GM21390 (cell line): ENCODE data around the gene ERI3.

Experiments used
- ATAC-seq: cut with Tn5 transposase; IDR thresholded peaks from one replicate; pipeline ENCODE4 v1.9.1; 2021; ENCODE audit not compliant: unreplicated experiment

Gene ERI3

DNA sequence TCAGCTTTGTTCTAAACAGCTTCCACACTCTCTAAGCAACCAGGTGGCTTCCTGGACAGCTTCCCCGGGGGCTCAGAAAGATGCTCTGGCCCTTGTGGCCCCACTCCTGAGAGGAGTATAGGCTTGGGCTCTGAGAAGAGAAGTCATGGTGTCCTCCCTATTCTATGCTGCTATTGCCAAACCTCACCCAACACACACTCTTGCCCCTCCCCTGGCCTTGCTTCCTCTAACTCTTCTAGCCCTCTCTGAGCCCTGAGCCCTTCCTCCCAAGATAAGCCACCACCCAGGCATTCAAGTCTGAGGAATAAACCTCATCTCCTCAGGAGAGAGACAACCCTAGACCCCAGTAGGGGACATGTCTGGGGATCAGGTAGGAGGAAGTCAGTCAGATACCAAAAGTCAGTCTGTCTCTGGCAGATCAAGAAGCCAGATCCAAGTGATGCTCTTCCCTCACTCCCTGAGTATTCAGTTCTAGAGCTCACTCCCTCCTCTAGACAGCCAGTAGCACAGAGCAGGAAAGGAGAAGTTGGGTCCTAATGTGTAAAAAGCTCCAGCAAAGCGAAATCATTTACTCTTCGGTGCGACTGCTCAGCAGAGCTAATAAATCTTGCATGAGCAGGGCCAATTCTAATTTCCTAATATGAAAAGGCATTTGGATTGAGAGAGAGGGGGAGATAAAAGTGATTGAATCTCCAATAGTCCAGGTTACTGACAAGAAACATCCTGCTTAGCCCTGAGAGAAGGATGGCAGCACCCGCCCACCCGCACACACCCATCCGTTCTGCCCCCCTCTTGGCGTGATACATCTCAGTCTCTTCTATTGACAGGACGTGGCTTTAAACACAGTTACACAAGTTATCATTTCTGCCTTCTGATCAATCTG, 91.2 kb downstream of the ERI3 start:
- ATAC-seq = no peak

DNA sequence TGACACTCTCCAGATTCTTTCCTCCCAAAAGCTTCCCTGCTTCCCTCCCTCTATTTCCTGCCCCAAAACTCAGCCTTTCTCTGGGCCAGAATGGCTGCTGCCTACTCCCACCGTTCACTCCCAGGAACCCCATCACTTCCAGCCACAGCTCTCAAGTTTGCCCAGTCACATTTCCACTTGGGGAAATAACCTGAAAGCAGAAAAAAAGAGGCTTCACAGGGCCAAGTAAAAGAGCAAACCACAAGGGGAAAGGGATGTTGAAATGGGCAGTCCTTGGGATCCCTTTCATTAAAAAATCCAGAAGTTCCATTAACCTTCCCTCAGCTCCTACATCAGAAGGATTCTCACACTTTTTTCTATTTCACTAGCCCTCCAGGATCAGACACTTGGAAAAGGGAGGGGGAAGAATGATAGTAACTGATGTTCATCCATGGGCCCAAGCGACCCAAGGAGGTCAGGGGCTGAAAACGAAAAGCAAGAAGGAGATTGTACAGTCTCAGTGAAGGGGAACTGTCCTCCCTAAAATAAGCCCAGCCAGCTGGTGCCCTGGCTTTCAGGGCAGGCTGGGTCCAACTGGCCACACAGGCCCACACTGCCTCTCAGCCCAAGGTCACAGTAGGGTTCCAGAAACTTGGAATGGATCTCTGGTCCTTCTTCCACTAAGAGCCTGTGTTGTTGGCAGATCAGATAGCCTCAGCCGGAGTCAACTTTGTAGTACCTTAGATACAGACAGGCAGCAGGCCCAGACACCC, 92.1 kb downstream of the ERI3 start:
- no peak for ATAC-seq

DNA sequence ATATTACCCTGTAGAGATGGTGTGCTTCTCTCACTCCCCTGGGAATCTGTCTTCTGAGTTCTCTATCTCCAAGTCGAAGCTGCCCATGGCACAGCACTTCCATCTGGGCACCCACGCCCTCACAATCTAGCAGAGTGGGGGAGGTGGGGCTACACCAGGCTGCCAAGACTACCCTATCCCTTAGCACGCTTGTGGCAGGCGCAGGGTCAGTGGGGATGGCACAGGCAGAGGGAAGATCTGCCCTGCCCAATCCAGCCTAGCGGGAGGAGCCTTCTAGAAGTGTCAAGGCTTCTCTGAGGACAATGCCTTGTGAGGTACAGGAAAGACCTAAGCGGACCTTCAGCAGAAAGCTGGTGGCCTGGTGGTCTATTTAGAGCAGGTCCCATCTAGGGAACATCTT, 92.6 kb downstream of the ERI3 start:
- ATAC-seq = no peak

DNA sequence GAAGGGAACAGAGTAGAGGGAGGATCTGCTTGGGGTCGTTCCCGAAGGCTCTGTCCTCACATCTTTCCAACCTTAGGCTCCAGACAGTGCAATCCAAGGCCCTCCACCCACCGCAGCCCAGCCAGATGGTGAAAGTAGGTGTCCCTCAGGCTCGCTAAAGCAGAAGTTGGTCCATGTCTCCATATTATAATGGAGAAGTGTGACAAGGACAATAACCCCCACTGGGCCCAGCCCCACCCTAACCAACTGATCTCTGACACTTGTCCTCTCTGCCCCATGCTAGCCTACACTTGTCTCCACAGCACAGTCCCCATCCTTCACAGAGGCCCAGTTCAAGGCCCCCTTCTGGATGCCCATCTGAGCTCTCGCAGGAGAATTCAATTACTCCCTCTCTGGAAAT, 93.1 kb downstream of the ERI3 start:
- no peak for ATAC-seq

DNA sequence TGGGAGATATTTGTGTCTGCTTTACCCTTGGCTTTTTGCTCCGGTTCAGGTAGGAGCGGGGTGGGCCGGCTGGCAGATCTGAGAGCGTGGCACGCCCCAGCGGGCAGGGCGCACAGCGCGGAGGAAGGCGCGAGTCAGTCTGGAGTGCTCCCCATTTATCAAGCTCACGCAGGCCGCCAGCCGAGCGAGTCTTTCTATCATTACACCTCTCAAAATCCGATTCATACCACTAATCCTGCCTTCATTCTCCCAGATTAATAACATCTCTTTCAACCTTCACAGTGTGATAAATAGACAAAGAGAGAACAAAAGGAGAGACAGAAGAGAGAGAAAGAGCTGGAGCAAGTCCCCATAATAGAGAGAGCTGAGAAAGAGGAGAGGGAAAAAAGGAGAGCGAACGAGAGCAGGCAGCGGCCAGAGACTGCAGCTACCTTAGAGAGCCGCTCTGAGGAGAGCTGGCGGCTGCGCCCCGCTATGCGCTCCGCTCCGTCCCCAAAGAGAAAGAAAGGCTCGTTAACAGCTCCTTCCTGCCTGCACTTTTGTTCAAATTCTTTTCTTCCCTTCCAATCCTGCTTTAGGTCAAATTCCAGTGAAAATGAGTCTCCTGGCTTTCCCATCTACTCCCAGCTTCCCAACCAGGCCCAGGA, 93.8 kb downstream of the ERI3 start:
- ATAC-seq = no peak

DNA sequence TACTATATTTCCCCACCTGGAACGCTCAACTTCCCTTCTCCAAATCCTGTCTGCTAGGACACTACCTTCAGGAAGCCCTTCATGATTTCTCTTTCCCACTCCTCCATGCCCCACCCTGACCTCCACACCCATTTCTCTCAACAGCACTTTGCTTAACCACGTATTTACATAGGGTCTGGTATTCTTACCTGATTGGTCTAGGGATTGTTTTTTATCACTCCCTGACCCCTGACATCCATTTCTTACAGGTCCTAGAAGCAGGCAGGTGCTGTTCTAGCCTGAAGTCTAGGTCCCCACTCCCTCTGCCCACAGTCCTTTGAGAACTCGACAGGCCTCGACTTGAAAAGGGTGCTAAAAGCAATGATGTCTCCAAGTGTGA, 94.3 kb downstream of the ERI3 start:
- ATAC-seq = no peak

DNA sequence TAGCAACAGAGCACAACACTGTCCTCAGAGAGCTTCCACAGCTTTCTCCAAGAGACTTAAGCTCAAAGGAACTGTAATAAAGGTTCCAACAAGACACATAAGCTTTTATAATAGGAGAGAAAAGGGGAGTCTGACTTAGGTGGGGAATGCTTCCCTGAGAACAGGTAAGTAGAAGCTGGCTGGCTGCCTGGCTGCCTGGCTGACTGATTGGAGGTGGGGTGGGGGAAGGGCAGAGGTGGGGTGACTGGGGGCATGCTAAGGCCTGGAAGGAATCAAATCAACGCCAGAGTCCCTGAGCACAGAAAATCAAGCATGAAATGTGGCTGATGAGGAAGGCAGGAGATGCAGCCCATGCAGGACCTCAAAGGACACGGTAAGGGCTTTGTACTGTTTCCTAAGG, 96.0 kb downstream of the ERI3 start:
- ATAC-seq = no peak

DNA sequence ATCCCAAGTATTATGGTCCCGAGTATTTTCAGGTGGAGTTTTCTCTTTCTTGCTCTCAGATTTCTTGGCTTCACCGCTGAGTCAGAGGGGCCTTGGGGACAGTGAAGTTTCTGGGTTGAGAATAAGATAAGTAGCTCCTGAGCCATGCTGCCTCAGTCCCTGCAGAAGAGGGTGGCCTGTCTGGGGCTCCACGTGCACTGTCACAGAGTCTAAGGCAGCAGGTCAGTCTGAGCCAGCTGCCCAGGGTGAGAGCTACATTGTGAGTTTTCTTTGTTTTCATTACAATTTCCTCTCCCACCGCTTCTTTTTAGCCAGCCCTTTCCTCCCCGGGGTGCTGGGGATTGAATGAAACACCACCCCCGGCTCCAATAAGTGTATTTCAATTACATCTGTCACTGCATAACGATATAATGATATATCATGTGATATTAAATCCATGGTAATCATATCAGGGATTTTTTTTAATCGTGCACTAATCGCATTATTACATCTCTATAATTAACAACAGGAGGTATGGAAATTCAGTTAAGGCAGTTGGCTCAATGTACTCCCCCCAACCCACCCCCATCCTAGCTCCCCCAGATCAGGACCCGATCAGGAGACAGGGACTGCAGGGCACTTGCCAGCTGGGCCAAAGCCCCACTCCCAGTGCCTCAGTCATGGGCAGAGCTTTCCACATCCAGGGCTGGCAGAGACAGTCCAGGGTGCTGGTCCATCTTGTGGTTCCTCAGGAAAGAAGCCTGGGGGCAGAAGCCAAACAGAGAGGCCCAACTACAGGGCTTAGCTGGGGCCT, 98.1 kb downstream of the ERI3 start:
- no peak for ATAC-seq

DNA sequence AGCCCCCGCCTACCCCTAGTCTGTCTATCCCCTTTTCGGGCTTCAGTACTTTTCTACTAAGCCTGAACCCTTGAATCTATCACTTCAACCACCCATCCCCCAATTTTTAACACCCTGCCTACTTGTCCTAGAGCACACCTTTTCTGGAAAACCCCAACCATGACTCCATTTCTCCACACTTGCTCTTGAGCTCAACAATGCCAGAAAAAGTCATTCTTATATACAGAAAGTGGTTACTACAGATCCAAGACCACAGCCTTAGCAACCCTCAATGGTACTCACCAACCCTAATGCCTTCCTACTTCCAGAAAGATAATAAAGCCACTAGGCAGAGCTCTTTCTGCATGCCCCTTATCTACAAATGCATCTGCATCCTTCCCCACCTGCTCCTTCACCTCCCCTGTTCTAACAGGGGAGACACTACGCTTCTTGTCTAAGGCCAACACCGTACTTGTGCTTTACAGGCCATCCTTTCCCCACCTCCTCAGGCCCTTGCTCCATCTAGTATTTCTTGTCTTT, 100.6 kb downstream of the ERI3 start:
- ATAC-seq = no peak

DNA sequence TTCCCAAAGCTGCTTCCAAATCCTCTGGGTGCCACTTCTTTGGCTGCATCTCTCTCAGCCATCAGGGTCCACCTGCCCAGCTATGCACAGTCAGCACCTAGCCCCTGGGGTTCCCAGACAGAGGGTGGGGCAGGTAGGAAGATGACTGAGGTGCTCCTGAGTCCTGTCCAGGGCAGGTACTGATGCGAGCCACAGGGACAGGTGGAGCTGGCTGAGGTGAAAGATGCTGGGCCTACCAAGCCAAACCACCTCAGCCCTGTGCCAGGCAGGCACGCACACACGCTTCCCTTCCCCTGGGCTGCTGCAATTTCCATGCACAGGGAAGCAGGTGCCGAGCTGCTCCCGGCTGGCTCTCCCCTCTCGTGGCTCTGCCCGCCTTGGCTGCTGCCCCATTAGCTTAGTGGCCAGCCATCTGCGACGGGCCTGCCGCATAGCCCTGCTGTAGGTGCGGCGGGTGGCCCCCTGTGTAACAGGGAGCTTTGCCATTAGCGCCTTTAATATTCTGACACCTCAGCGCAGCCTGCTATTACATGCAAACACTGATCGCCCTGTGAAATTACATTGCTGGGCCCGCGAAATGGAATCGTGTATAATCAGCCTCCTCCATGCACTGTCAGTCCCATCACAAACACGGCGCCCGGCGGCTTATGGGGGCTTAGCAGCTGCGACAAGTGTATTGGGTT, 102.9 kb downstream of the ERI3 start:
- no peak for ATAC-seq

DNA sequence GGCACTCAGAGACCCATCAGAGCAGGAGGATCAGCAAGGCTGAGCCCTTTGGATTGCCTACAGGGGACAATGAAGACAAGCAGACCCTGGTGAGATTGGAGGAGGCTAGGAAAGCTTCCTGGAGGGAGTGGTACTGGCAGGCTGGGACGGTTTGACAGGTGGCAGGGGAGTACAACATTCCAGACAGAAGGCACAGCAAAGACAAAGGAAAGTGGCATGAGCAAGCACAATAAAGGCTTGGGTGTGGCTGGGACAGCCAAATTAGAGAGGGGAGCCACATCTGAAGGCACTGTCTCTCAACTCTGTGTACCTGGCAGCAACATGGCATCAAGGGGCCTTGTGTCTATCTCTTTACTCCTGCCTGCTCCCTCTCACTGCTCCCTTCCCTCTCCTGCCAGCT, 103.6 kb downstream of the ERI3 start:
- no peak for ATAC-seq

DNA sequence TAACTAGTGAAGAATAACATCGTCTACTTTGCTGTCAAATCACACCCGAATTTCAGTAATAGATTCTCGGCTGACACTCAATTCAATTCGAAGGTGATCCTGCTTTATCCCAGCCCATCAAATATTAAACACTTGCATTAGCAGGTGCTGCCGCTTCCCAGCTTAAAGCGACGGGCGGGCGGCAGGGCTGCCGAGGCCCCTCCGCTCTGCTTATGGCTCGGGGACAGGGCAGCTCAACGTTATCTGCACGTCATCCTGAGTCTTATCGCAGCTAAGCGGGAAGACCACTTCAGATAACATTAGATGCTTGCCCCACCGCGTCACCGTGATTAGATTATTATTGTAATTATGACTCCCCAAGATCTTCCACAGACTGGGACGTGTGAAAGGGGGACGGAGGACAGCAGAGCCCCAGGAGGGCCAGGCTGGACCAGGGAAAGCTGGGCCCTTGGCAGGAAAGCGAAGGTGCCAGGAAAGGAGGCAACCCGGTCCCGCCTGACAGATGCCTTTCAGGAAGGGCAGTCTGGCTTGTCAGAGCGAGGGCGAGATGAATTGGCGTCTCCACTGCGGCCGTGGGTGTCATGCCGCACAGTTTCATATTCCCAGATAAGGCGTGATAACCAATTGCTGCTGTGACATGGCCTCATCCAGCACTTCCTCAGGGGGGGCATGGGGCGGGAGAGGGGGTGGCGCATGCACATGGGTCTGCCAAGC, 104.8 kb downstream of the ERI3 start:
- no peak for ATAC-seq

DNA sequence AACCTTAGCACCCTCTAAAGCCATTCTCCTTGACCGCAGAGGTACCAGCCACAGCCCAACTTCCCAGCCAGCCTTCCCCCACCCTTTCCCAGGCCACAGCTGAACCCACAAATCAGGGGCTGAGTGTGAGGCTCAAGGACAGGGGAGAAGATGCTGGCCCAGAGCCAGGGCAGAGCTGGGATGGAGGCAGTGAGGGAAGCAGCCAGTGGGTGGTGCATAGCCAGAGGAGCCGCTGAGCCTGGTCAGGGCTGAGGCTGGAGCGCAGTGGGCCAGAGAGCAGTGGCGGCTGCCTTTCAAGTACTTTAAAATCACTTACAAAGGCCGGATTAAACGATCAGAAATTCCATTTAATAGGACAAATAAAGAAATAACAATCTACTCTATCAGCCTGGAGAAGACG, 105.5 kb downstream of the ERI3 start:
- no peak for ATAC-seq

DNA sequence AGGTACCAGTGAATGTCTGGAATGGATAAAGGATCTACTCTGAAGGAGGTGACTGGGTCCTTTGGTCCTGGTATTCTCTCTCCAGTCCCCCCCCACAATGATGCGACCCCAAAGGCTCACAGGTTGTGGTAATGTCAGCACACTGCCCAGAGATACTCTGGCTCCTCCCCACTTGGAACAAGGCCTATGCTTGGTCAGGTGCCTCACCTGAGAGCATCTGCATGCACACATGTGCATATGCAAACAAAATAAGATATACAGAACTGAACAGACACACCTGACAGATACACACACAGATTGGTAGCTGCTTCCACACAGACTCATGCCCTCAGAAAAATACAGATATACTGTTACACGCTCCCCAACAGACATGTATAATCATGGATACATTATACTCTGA, 108.3 kb downstream of the ERI3 start:
- no peak for ATAC-seq

DNA sequence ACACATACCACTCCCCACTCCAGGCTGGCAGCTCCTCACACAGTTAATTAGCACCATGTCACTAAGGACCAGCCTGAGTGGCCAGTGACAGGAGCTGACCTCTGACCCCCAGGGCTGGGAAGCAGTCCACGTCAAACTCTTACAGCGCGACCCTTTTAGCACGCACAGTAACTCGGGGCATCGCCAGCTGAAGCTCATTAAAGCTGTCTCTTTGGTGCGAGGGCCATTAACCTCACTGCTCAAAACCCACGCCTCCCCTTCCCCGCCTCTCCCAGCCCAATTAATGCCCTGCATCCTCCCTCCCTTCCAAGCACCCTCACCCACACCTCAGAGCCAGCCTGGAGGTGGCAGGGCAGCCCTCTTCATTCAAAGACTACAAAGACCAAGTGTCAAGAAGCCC, 110.1 kb downstream of the ERI3 start:
- no peak for ATAC-seq

DNA sequence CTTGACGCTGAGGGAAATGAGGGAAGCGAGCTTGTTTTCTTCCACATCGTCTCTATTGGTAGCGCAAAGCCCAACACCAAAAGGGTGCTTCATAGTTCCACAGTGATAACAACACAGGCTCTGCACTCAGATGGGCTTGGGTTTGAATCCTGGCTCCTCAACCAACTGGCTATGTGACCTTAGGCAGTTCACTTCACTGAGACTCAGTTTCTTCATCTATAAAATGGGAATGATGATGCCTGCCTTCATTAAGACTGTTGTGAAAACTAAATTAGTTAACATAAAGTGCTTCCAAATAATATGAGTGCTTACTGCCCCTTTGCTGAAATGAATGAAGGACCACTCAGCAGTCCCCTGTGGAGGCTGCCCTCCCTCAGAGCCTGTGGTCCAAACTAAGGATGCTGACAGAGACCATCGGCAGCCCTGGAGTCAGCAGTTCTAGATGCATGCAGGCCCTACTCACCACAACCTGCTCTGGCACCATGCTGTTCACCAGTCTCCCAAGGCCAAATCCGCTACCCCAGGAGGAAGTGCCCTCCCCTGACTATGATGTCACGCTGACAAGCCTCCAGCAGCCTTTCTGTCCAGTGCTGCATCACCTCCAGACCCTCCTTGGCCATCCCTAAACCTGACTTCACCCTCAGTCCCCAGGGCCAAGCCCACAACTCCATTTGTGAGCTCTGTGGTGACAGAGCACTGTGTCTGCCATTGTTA, 111.1 kb downstream of the ERI3 start:
- no peak for ATAC-seq

DNA sequence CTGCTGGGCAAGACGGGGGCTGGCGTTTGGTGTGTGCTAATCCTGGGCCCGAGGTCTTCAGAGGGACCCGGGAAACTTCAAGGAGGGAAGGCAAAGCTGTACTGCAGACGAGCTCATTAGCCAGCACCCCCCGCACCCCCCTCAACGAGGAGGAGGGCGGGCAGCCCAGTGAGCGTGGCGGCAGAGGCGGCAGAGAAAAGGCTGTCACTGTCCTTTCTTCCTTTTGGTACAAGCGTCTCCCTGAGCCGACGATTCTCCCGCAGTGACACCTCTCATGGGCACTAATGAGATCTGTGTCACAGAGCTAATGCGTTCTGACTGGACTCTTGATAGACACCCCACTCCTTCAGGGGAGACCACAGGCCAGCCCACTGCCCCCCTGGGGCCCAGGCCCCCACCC, 112.3 kb downstream of the ERI3 start:
- no peak for ATAC-seq

DNA sequence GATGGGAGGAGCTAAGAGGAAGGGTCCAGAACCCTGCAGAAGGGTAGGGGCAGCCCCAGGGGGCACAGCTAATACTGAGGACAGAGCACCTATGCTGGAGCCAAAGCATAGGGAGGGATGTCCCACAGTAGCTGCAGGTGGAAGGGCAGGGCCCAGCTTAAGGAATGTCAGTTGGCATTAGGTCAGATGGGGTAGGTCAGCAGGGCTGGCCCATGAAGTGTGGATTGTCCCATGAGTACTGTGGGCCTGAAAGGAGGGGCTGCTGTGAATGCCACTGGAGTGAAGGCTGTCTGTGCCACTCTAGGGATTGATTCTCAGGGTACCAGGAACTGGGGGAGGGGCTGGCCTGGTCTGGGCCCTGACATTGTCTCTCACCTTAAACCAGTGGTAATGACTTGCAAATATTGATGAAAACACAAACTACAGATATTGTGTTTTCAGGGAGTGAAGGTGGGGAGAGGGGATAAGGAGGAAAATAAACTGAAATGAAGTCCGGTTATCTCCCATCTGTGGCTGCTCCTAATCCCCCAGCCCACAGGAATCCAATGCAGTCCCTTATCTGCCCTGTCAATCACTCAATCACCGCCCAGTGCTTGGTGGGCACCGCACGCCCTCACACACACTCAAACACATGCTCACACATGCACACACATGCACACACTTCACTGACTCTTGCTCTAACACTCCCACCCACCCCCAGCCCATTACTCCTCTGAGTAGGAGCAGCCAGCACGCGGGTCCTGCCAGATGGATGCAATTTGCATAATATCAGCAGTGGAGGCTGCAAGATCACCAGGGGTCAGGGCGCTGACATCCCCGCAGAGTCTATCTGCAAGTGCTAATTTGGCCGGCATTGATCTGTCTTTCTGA, 114.0 kb downstream of the ERI3 start:
- no peak for ATAC-seq
